Cardiac muscle cell (in vitro differentiated cells and primary cell): Measurements from ENCODE around the gene AQP9. TPM values are rescaled to one million over a fixed set of nuclear protein-coding genes. Genes with fewer than 3 reads are reported as not detected.
A peak's percentile ranks its signal among the peaks of the same experiment; 100 is the strongest.
"Not testable (repeated sequence)": the region's sequence is repeated elsewhere in the genome, so short reads cannot be mapped to it uniquely, and the experiment has no call there.

Source experiments
- DNase-seq, 2 donors: peaks; one replicate each; pipeline versions ENCODE4 v3.0.0 to v3.0.0-alpha.2; 2010 to 2017; ENCODE audit warnings: low read depth in 1 of 2, low spot score in 1 of 2
- H3K27ac ChIP-seq: fragments of 200-600 bp; sonication (generic); 2 replicates; pipeline ENCODE4 v1.5.1; 2016
- H3K27me3 ChIP-seq: fragments of 200-600 bp; sonication (generic); 2 replicates; pipeline ENCODE4 v1.6.0; 2016; ENCODE audit warnings: control low read depth
- H3K36me3 ChIP-seq: fragments of 200-600 bp; sonication (generic); 2 replicates; pipeline ENCODE4 v1.5.1; 2016; ENCODE audit warnings: control low read depth
- H3K4me1 ChIP-seq: fragments of 200-600 bp; sonication (generic); 2 replicates; pipeline ENCODE4 v1.8.1; 2017; ENCODE audit warnings: low read depth, mild to moderate bottlenecking, mixed run types
- H3K4me3 ChIP-seq: fragments of 200-600 bp; sonication (generic); 2 replicates; pipeline ENCODE4 v1.5.1; 2016; ENCODE audit warnings: mild to moderate bottlenecking
- H3K9me3 ChIP-seq: fragments of 200-600 bp; sonication (generic); 2 replicates; pipeline ENCODE4 v1.5.1; 2017; ENCODE audit warnings: low read depth, mild to moderate bottlenecking, control low read depth
- CTCF ChIP-seq: IDR thresholded peaks from 2 replicates; pipeline ENCODE4 v1.5.1; 2012; ENCODE audit warnings: low read depth, mild to moderate bottlenecking, low read length
- polyA plus RNA-seq: library from polyadenylated mRNA; unstranded; fragments of >200 nt; fragmentation: Nextera tagmentation; extraction: Ambion mirVana; gene quantifications from 2 replicates; pipeline ENCODE4 v1.2.1, GENCODE V29; 2016
- total RNA-seq: library from RNA; depleted of rRNA; stranded (reverse); fragments of >200 nt; gene quantifications from 2 replicates; pipeline ENCODE4 v1.2.3, GENCODE V29; 2016

AQP9 gene
- total and polyA plus RNA-seq, 2 experiments from 2014 or later: not detected

- Histone ChIP-seq H3K4me1 (no peaks in the 10 kb centered on the region), H3K4me3 (no peak overlapping the region), H3K27me3 (no peaks in the 10 kb centered on the region), H3K27ac (no peak overlapping the region), H3K36me3 (no peaks in the 10 kb centered on the region), H3K9me3 (no peaks in the 10 kb centered on the region)
- no peak for TF ChIP-seq CTCF
- DNase-seq: no peak
Observed at GRCh38 chr15:58206151-58206550, 68.0 kb downstream of the AQP9 start.

- H3K4me3 ChIP-seq, H3K4me1 ChIP-seq: not testable (repeated sequence)
Observed at GRCh38 chr15:58208217-58208616, 70.0 kb downstream of the AQP9 start.

GRCh38 chr15:58209007-58209481, 70.9 kb downstream of the AQP9 start:
- not testable (repeated sequence) for H3K9me3 ChIP-seq, H3K36me3 ChIP-seq, H3K27me3 ChIP-seq, H3K4me3 ChIP-seq, H3K4me1 ChIP-seq, H3K27ac ChIP-seq
- peak in 1 of 2 donors; percentile 88 for DNase-seq

More at GRCh38 chr15:58208217-58208616, 70.0 kb downstream of the AQP9 start:
- not testable (repeated sequence) for H3K9me3 ChIP-seq, H3K27me3 ChIP-seq, H3K27ac ChIP-seq, DNase-seq, H3K36me3 ChIP-seq

GRCh38 chr15:58210031-58210430, 71.8 kb downstream of the AQP9 start:
- H3K27ac ChIP-seq, H3K4me1 ChIP-seq, H3K9me3 ChIP-seq, H3K4me3 ChIP-seq, H3K27me3 ChIP-seq, H3K36me3 ChIP-seq, DNase-seq: not testable (repeated sequence)

GRCh38 chr15:58212909-58213526, 74.8 kb downstream of the AQP9 start:
- no peaks in the 10 kb centered on the region for H3K27me3 ChIP-seq
- H3K36me3 ChIP-seq: no peaks in the 10 kb centered on the region
- H3K4me3 ChIP-seq: no peak overlapping the region
- DNase-seq: peak; percentile 52 to 73
- no peaks in the 10 kb centered on the region for H3K4me1 ChIP-seq
- H3K9me3 ChIP-seq: no peaks in the 10 kb centered on the region
- no peak overlapping the region for H3K27ac ChIP-seq
- peak; percentile 69 for TF ChIP-seq CTCF

- Histone ChIP-seq H3K27me3 (no peaks in the 10 kb centered on the region), H3K36me3 (no peaks in the 10 kb centered on the region), H3K4me3 (no peak overlapping the region), H3K9me3 (no peaks in the 10 kb centered on the region), H3K4me1 (no peaks in the 10 kb centered on the region), H3K27ac (no peak overlapping the region)
- TF ChIP-seq CTCF: no peak
- DNase-seq: peak in 1 of 2 donors; percentile 84
Observed at GRCh38 chr15:58213587-58214338, 75.6 kb downstream of the AQP9 start.

- Histone ChIP-seq H3K4me3 (no peak overlapping the region), H3K36me3 (no peaks in the 10 kb centered on the region), H3K4me1 (no peaks in the 10 kb centered on the region), H3K27me3 (no peaks in the 10 kb centered on the region), H3K27ac (no peak overlapping the region), H3K9me3 (no peaks in the 10 kb centered on the region)
- DNase-seq: no peak
- TF ChIP-seq CTCF: no peak
Observed at GRCh38 chr15:58214591-58215340, 76.6 kb downstream of the AQP9 start.
